Mucosa of descending colon (tissue), 3 donors: ENCODE measurements around the gene TNFAIP8. TPM values are rescaled to one million over a fixed set of nuclear protein-coding genes. Genes with fewer than 3 reads are reported as not detected.

Source experiments
- ATAC-seq: fragments of 200-7000 bp; cut with Tn5 transposase; one replicate; pipeline ENCODE4 v1.9.1; 2020; ENCODE audit warnings: mild to moderate bottlenecking, moderate library complexity
- DNase-seq, 3 donors: peaks; one replicate each; pipeline ENCODE4 v3.0.0-alpha.2; 2020
- H3K36me3 ChIP-seq: fragments of 200-600 bp; one replicate; pipeline ENCODE4 v1.8.0; 2021; ENCODE audit warnings: low read depth, mild to moderate bottlenecking
- H3K4me1 ChIP-seq: fragments of 200-600 bp; one replicate; pipeline ENCODE4 v1.8.0; 2021; ENCODE audit warnings: low read depth, mild to moderate bottlenecking
- H3K4me3 ChIP-seq: fragments of 200-600 bp; one replicate; pipeline ENCODE4 v1.8.0; 2021; ENCODE audit warnings: mild to moderate bottlenecking
- H3K9me3 ChIP-seq: fragments of 200-600 bp; one replicate; pipeline ENCODE4 v1.8.0; 2021; ENCODE audit warnings: mild to moderate bottlenecking
- intact Hi-C, 2 donors: fragments of 100-400 bp; cut with DNase I in 1 of 2; cut with micrococcal nuclease in 1 of 2; formaldehyde crosslinking; loops; one replicate each; pipeline versions ENCODE4 v1.11.0 to v1.11.1; 2022; cut with DNase I, micrococcal nuclease
- total RNA-seq, 3 donors: library from RNA; stranded (reverse); fragmentation: NEBNext Ultra II Directional in 2 of 3; extraction: Animal tissue kit (Norgen Biotek cat#: 25700) in 2 of 3; gene quantifications; one replicate each; pipeline versions ENCODE4 v1.2.1 to v1.2.4, GENCODE V29; 2021 to 2023
- TF ChIP-seq, protein P1 (sequence below): fragments of 200-600 bp; IDR thresholded peaks from one replicate; pipeline ENCODE4 v1.8.0; 2022; ENCODE audit warnings: antibody characterized with exemption, mild to moderate bottlenecking
- donor health status: DM: no; HTN: no; CAD: no; lungs with moderate emphysema.
- donor health status: DM: no; HTN: no; CAD: no.
- donor health status: DM: no; HTN: yes; CAD: no.

TNFAIP8 gene
- total RNA-seq, 3 donors from 2014 or later, result 8.7 to 15.7 (median 12.3) TPM

DNA sequence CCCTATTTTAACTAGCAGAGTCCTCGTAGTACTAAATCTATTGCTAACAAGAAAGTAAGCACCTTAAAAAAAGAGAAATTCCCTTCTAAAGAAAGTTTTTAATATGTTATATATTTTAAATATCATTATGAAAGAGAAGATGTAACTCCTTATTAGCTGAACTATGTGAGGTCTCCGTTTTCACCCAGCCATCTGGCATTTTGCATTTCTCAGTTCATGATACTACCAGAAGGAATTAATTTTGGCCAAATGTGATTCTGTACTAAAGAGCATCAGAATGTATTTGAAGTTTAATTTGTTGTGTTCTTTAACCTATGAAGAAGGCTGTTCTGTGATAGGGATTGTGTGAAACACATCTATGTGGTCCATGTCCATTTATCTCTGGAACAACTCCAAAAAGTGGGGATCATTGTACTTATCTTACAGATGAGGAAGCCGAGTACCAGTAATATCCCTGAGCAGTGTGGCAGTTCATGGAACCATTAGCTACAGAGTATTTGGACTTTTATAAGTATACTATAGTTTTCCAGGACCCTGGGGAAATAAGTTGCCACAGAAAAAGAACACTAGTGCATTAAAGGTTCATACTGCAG, 29.8 kb downstream of the TNFAIP8 start:
- intact Hi-C loops, result no loop called here
- no peak for ATAC-seq
- no peaks in the 10 kb centered on the region for H3K4me1 ChIP-seq
- no peaks in the 10 kb centered on the region for H3K36me3 ChIP-seq
- no peak for DNase-seq
- TF ChIP-seq, protein P1, sequence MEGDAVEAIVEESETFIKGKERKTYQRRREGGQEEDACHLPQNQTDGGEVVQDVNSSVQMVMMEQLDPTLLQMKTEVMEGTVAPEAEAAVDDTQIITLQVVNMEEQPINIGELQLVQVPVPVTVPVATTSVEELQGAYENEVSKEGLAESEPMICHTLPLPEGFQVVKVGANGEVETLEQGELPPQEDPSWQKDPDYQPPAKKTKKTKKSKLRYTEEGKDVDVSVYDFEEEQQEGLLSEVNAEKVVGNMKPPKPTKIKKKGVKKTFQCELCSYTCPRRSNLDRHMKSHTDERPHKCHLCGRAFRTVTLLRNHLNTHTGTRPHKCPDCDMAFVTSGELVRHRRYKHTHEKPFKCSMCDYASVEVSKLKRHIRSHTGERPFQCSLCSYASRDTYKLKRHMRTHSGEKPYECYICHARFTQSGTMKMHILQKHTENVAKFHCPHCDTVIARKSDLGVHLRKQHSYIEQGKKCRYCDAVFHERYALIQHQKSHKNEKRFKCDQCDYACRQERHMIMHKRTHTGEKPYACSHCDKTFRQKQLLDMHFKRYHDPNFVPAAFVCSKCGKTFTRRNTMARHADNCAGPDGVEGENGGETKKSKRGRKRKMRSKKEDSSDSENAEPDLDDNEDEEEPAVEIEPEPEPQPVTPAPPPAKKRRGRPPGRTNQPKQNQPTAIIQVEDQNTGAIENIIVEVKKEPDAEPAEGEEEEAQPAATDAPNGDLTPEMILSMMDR, result no peak
- no peak overlapping the region for H3K4me3 ChIP-seq
- H3K9me3 ChIP-seq, result no peaks in the 10 kb centered on the region

DNA sequence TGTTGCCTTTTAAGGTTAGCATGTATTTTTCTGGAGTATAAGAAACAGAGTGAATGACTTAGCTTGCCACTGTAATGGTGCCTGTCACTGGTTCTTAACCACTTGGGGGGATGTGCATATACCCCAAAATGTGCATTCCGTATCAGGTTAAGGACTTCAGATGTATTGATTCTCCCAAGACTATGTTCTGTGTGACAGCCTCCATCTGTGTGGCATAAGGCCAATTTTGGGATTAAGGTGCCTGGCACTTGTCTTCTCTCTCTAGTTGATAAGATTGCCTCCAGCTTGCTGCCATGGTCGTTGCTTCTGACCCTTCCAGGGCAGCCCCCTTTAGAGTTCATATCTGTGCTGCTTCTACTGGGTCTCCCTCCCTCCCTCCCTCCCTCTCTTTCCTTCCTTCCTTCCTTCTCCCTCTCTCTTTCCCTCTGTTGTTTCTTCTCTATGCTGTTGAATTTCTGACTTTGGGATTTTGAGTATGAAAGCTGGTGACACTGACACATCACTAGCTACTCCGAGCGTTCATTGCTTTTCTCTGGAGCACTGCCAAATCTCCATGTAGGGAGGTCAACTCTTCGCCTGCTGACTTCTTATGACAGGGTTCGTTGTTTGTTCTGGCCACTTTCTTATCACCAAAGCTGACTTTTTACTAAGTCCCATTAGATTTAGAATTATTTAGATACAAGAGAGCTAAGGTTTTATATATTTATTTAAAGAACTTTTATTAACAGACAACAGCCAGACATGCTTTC, 31.0 kb downstream of the TNFAIP8 start:
- DNase-seq (peak in 1 of 3 donors; percentile 37), ATAC-seq (no peak)
- intact Hi-C loops, result no loop called here
- H3K4me3 ChIP-seq, result no peak overlapping the region
- H3K9me3 ChIP-seq, result no peaks in the 10 kb centered on the region
- H3K4me1 ChIP-seq, result no peaks in the 10 kb centered on the region
- TF ChIP-seq, protein P1, result no peak
- H3K36me3 ChIP-seq, result no peaks in the 10 kb centered on the region

DNA sequence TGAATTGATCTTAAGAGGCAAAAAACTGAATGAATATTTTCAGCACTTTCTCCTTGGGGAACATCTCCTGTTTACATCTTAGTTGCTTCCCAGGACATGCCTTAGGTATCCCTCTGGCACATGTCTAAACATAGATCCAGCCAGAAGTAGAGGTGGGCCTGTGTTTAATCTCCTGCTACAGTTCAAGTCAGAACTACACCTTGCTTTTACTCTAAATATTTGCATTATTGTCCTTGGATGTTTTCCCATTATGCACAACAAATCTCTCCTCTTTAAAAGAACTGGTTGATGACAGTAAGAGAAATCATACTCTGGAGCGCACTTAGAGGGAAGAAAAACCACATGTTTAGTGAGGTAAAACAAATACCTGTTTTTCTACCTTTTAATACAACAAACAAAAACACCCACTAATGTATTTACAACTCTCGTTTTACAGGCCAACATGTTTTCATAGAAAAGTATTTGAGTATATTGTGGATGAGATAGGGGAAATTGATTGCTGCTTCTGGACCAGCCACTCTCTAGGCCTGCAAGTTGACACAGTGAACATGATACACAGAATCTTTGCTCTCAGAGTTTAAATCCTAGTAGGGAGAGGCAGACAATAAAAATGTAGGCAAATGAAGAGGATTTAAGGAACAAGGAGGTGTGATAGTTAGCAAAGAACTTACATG, 32.3 kb downstream of the TNFAIP8 start:
- Histone ChIP-seq H3K4me3 (no peak overlapping the region), H3K36me3 (no peaks in the 10 kb centered on the region), H3K4me1 (no peaks in the 10 kb centered on the region), H3K9me3 (no peaks in the 10 kb centered on the region)
- ATAC-seq, result no peak
- intact Hi-C loops, result no loop called here
- no peak for DNase-seq
- TF ChIP-seq, protein P1, result no peak

DNA sequence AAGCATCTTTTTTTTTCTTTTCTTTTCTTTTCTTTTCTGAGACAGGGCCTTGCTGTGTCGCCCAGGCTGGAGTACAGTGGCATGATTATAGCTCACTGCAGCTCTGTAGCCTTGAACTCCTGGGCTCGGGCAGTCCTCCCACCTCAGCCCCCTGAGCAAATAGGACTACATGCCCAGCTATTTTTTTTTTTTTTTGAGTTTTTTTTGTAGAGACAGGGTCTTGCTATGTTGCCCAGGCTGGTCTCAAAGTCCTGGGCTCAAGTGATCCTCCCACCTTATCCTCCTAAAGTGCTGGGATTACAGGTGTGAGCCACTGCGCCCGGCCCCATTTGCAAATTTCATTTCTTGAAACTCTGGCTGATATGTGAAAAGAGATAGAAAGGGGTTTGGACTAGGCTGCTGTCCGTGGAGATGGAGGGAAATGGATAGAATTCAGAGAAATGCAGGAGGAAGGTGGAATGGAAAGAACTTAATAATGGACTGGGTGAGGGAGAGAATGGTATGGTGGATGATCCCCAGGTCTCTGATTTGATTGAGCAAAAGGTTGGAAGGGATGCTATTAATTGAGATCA, 32.9 kb downstream of the TNFAIP8 start:
- H3K4me1 ChIP-seq, result no peaks in the 10 kb centered on the region
- TF ChIP-seq, protein P1, result no peak
- no peaks in the 10 kb centered on the region for H3K9me3 ChIP-seq
- H3K36me3 ChIP-seq, result no peaks in the 10 kb centered on the region
- DNase-seq (no peak), ATAC-seq (no peak)
- H3K4me3 ChIP-seq, result no peak overlapping the region
- intact Hi-C loops, result no loop called here

DNA sequence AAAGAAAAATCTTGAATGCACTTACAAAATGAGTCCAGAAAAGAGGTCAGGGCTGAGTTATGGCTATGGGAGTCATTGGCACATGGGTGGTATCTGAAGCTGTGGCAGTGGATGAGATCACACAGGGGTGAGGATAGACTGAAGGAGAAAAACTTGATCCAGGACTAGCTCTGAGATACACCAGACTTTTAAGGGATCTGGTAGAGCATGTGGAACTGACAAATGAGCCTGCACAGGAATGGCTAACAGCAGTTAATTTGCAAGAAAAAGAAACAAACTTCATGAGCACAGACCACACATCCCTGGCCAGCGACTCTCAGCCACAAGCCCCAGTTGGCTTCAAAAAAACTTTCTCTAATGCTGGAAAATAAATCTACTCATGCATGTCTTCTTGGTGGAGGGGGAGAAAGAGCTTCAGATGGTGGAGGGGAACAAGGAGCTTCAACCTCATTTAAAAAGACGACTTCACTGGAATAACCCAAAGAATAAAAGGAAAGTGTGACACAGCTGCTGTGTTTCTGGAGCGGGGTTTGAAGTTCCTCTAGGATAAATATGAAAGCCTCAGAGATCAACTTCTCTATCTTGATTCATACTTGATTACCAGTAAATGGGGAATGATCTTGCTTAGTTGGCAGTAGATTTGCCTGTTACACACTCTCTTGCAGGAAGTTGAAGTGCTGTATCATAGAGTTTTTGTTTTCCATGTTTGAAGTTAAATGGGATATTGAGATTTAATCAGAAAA, 33.6 kb downstream of the TNFAIP8 start:
- peak; percentile 28 for ATAC-seq
- intact Hi-C loops, result no loop called here
- TF ChIP-seq, protein P1, result no peak
- DNase-seq, result no peak
- Histone ChIP-seq H3K36me3 (no peaks in the 10 kb centered on the region), H3K9me3 (no peaks in the 10 kb centered on the region), H3K4me1 (no peaks in the 10 kb centered on the region), H3K4me3 (no peak overlapping the region)
